IPS-18c (cell line): ENCODE results near the gene INSC.

Source experiments
- H3K4me3 ChIP-seq: 2 replicates; pipeline ENCODE4 v1.7.0; 2013; ENCODE audit warnings: low read depth, mild to moderate bottlenecking, low read length, moderate library complexity; ENCODE audit not compliant: insufficient read depth
- H3K9me3 ChIP-seq: one replicate; pipeline ENCODE4 v1.6.1; 2013; ENCODE audit warnings: mild to moderate bottlenecking, low read length, moderate library complexity; ENCODE audit not compliant: control insufficient read depth, insufficient read depth

INSC gene

GRCh38 chr11:15106201-15106965 is 8.3 kb upstream of the INSC start:
- Histone ChIP-seq H3K9me3 (no peaks in the 10 kb centered on the region), H3K4me3 (no peak overlapping the region)

GRCh38 chr11:15107730-15108515 is 6.8 kb upstream of the INSC start:
- no peak overlapping the region for H3K4me3 ChIP-seq
- no peaks in the 10 kb centered on the region for H3K9me3 ChIP-seq

- Histone ChIP-seq H3K9me3 (no peaks in the 10 kb centered on the region), H3K4me3 (no peak overlapping the region)
These were observed 6.1 kb upstream of the INSC start for GRCh38 chr11:15108592-15109130.

GRCh38 chr11:15109602-15110001 is 5.1 kb upstream of the INSC start:
- Histone ChIP-seq H3K4me3 (no peak overlapping the region), H3K9me3 (no peaks in the 10 kb centered on the region)

GRCh38 chr11:15111215-15111614 is 3.5 kb upstream of the INSC start:
- no peak overlapping the region for H3K4me3 ChIP-seq

GRCh38 chr11:15112131-15112541 is 2.6 kb upstream of the INSC start:
- Histone ChIP-seq H3K9me3 (no peaks in the 10 kb centered on the region), H3K4me3 (no peak overlapping the region)

More at GRCh38 chr11:15111215-15111614, 3.5 kb upstream of the INSC start:
- H3K9me3 ChIP-seq: no peaks in the 10 kb centered on the region

- peaks cover 2% of the 10 kb centered on the region for H3K9me3 ChIP-seq
- H3K4me3 ChIP-seq: no peak overlapping the region
These were observed 1.3 kb upstream of the INSC start for GRCh38 chr11:15113381-15113780.

GRCh38 chr11:15115686-15116085 is 963 bp downstream of the INSC start:
- no peak overlapping the region for H3K4me3 ChIP-seq
- peaks cover 2% of the 10 kb centered on the region for H3K9me3 ChIP-seq

GRCh38 chr11:15117751-15118150 is 3.0 kb downstream of the INSC start:
- no peak overlapping the region for H3K4me3 ChIP-seq
- peaks cover 2% of the 10 kb centered on the region for H3K9me3 ChIP-seq

GRCh38 chr11:15118431-15118830 is 3.7 kb downstream of the INSC start:
- Histone ChIP-seq H3K4me3 (no peak overlapping the region), H3K9me3 (peaks cover 2% of the 10 kb centered on the region)

GRCh38 chr11:15119352-15119751 is 4.6 kb downstream of the INSC start:
- Histone ChIP-seq H3K4me3 (no peak overlapping the region), H3K9me3 (peaks cover 2% of the 10 kb centered on the region)

- H3K4me3 ChIP-seq: no peak overlapping the region
- H3K9me3 ChIP-seq: peaks cover 2% of the 10 kb centered on the region
These were observed 5.1 kb downstream of the INSC start for GRCh38 chr11:15119826-15120225.

- no peaks in the 10 kb centered on the region for H3K9me3 ChIP-seq
- no peak overlapping the region for H3K4me3 ChIP-seq
These were observed 9.1 kb downstream of the INSC start for GRCh38 chr11:15123849-15124248.

- H3K9me3 ChIP-seq: no peaks in the 10 kb centered on the region
These were observed 9.8 kb downstream of the INSC start for GRCh38 chr11:15124528-15124927.

GRCh38 chr11:15127341-15127740 is 12.6 kb downstream of the INSC start:
- no peaks in the 10 kb centered on the region for H3K9me3 ChIP-seq
- no peak overlapping the region for H3K4me3 ChIP-seq

More at GRCh38 chr11:15124528-15124927, 9.8 kb downstream of the INSC start:
- no peak overlapping the region for H3K4me3 ChIP-seq

GRCh38 chr11:15128621-15129020 is 13.9 kb downstream of the INSC start:
- Histone ChIP-seq H3K4me3 (no peak overlapping the region), H3K9me3 (no peaks in the 10 kb centered on the region)

GRCh38 chr11:15136166-15136565 is 21.4 kb downstream of the INSC start:
- no peaks in the 10 kb centered on the region for H3K9me3 ChIP-seq
- no peak overlapping the region for H3K4me3 ChIP-seq
